Astrocyte (in vitro differentiated cells and primary cell): ENCODE data around the gene CLDN20.

ENCODE experiments used
- EZH2 ChIP-seq: IDR thresholded peaks from 2 replicates; pipeline ENCODE4 v1.6.1; 2012; ENCODE audit warnings: mild to moderate bottlenecking, low read length, inconsistent platforms; ENCODE audit not compliant: insufficient read depth
- TF ChIP-seq, protein P1 (sequence below): IDR thresholded peaks from 2 replicates; pipeline ENCODE4 v1.5.1; 2011; ENCODE audit warnings: low read depth, mild to moderate bottlenecking, inconsistent platforms, low read length, moderate library complexity; ENCODE audit not compliant: insufficient read depth

DNA sequence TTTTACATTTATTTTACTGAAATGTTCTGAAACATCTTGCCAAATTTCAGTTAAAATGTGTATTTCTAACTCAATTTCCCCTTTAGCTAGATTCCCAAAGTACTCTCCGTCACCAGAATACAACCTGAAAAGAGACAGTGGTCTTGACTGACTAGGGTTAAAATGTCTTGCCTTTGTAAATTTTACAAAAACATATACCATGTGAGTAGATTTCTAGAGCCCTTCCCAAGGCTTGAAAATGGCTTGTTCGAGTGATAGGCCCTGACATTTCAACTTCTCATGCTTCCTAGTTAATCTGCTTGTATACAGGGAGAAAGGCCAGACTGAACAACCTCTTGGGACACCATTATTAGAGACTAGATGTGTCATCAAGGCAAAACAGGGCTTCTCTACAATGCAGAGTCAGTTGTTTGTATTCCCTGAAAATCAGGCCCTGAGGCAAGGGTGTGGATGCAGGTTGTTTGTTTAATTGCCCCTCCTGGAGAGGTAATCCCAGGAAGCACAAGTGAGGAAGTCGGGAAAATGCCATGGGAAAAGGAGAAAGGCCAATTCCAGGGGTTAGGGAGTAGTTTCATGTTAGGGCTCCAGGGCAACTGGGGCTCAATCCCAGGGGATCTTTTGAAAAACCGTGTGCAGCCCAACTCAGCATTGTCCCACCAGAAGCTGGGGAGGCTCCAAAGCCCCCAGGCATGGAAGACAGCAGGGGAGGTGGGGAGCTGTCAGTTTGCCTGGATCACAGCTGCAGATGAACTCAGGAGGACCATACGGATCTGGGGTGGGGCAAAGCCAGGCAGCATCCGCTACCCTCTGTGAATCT is 62.1 kb downstream of the CLDN20 start:
- TF ChIP-seq, protein P1, sequence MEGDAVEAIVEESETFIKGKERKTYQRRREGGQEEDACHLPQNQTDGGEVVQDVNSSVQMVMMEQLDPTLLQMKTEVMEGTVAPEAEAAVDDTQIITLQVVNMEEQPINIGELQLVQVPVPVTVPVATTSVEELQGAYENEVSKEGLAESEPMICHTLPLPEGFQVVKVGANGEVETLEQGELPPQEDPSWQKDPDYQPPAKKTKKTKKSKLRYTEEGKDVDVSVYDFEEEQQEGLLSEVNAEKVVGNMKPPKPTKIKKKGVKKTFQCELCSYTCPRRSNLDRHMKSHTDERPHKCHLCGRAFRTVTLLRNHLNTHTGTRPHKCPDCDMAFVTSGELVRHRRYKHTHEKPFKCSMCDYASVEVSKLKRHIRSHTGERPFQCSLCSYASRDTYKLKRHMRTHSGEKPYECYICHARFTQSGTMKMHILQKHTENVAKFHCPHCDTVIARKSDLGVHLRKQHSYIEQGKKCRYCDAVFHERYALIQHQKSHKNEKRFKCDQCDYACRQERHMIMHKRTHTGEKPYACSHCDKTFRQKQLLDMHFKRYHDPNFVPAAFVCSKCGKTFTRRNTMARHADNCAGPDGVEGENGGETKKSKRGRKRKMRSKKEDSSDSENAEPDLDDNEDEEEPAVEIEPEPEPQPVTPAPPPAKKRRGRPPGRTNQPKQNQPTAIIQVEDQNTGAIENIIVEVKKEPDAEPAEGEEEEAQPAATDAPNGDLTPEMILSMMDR, result no peak
- TF ChIP-seq EZH2, result no peak
